B cell (primary cell): Measurements from ENCODE around the gene GPR33. TPM values are rescaled to one million over a fixed set of nuclear protein-coding genes. Genes with fewer than 3 reads are reported as not detected.
A peak's percentile ranks its signal among the peaks of the same experiment; 100 is the strongest.
"Not testable (repeated sequence)": the region's sequence is repeated elsewhere in the genome, so short reads cannot be mapped to it uniquely, and the experiment has no call there.

Source experiments
- ATAC-seq: fragments of 200-7000 bp; cut with Tn5 transposase; one replicate; pipeline ENCODE4 v1.10.0; 2021; ENCODE audit warnings: low read depth, mild to moderate bottlenecking, moderate number of reproducible peaks, moderate library complexity
- CTCF ChIA-PET: fragments of 350-600 bp; sonication (Branson Sonifier 250); formaldehyde crosslinking; loops from one replicate; lab custom pipeline; 2021; ENCODE audit warnings: antibody characterized with exemption, inconsistent platforms; lab: Charles Lee
- POLR2A ChIA-PET: fragments of 350-600 bp; sonication (Branson Sonifier 250); formaldehyde crosslinking; loops from one replicate; lab custom pipeline; 2021; ENCODE audit warnings: antibody characterized with exemption; lab: Charles Lee
- DNase-seq: peaks from one replicate; pipeline ENCODE4 v3.0.0; 2013
- H2AFZ ChIP-seq: 2 replicates; pipeline ENCODE4 v1.6.1; 2012; ENCODE audit warnings: mild to moderate bottlenecking, low read depth, low read length; ENCODE audit not compliant: insufficient read depth, poor library complexity, severe bottlenecking
- H3K27ac ChIP-seq, 2 donors: 1 replicate in 1 of 2; 2 replicates in 1 of 2; pipeline ENCODE4 v1.5.1; 2012 to 2013; ENCODE audit warnings: low read length in 2 of 2, mild to moderate bottlenecking in 2 of 2, moderate library complexity in 1 of 2
- H3K27me3 ChIP-seq, 4 experiments: fragments of 200-600 bp in 1 of 4; sonication (generic) in 1 of 4; replicated peaks in 1 of 4; 1 replicate in 2 of 4; 2 replicates in 2 of 4; pipeline versions ENCODE4 v1.6.1 to v1.7.0; 2013 to 2016; ENCODE audit warnings: low read length in 3 of 4, mild to moderate bottlenecking in 2 of 4, mixed read lengths in 1 of 4, moderate library complexity in 1 of 4; ENCODE audit not compliant: insufficient read depth in 4 of 4, control insufficient read depth in 3 of 4; ENCODE audit errors: control extremely low read depth in 1 of 4
- H3K36me3 ChIP-seq, 2 experiments: replicated peaks in 1 of 2; 1 replicate in 1 of 2; 2 replicates in 1 of 2; pipeline versions ENCODE4 v1.6.1 to v1.7.1; 2013; ENCODE audit warnings: low read length in 1 of 2; ENCODE audit not compliant: insufficient read depth in 2 of 2, control insufficient read depth in 1 of 2; ENCODE audit errors: control extremely low read depth in 1 of 2, extremely low read depth in 1 of 2
- H3K4me1 ChIP-seq, 2 donors: fragments of 200-600 bp in 1 of 2; sonication (generic) in 1 of 2; 1 replicate in 1 of 2; 2 replicates in 1 of 2; pipeline versions ENCODE4 v1.5.1 to v1.6.1; 2013 to 2017; ENCODE audit warnings: low read length in 2 of 2; ENCODE audit not compliant: control insufficient read depth in 2 of 2, insufficient read depth in 2 of 2
- H3K4me2 ChIP-seq: replicated peaks from 2 replicates; pipeline ENCODE3; 2012; ENCODE audit warnings: mild to moderate bottlenecking, low read depth, low read length; ENCODE audit not compliant: poor library complexity, severe bottlenecking
- H3K4me3 ChIP-seq, 5 experiments: fragments of 200-600 bp in 1 of 5; sonication (generic) in 1 of 5; 1 replicate in 3 of 5; 2 replicates in 2 of 5; pipeline versions ENCODE4 v1.5.1 to v1.7.0; 2011 to 2016; ENCODE audit warnings: low read length in 4 of 5, mild to moderate bottlenecking in 4 of 5, low read depth in 2 of 5, control low read depth in 1 of 5, moderate library complexity in 1 of 5; ENCODE audit not compliant: insufficient read depth in 1 of 5; ENCODE audit errors: control extremely low read depth in 1 of 5, extremely low read depth in 1 of 5
- H3K79me2 ChIP-seq: fragments of 200-600 bp; sonication (generic); one replicate; pipeline ENCODE4 v1.6.0; 2016; ENCODE audit warnings: low read length; ENCODE audit not compliant: control insufficient read depth, insufficient read depth
- H3K9ac ChIP-seq: fragments of 200-600 bp; sonication (generic); 2 replicates; pipeline ENCODE4 v1.6.1; 2017; ENCODE audit warnings: mild to moderate bottlenecking, low read length, moderate library complexity
- H3K9me3 ChIP-seq, 3 donors: one replicate each; pipeline versions ENCODE4 v1.6.1 to v1.7.1; 2013; ENCODE audit warnings: low read length in 2 of 3; ENCODE audit not compliant: control insufficient read depth in 2 of 3, insufficient read depth in 1 of 3; ENCODE audit errors: control extremely low read depth in 1 of 3
- H4K20me1 ChIP-seq: 2 replicates; pipeline ENCODE4 v1.6.0; 2012; ENCODE audit warnings: mild to moderate bottlenecking, low read length; ENCODE audit not compliant: insufficient read depth, control insufficient read depth, poor library complexity, severe bottlenecking
- H3K27ac Mint-ChIP-seq: one replicate; pipeline ENCODE4 v1.8.0; 2021; ENCODE audit warnings: mixed read lengths
- H3K27me3 Mint-ChIP-seq: one replicate; pipeline ENCODE4 v1.8.0; 2021; ENCODE audit warnings: mixed read lengths
- H3K4me1 Mint-ChIP-seq: one replicate; pipeline ENCODE4 v1.8.0; 2021; ENCODE audit warnings: mixed read lengths
- H3K4me3 Mint-ChIP-seq: one replicate; pipeline ENCODE4 v1.8.0; 2021; ENCODE audit warnings: mixed read lengths
- H3K9me3 Mint-ChIP-seq: one replicate; pipeline ENCODE4 v1.8.0; 2022; ENCODE audit warnings: mixed read lengths; ENCODE audit not compliant: insufficient read depth
- EZH2 ChIP-seq: IDR thresholded peaks from 2 replicates; pipeline ENCODE4 v1.6.1; 2012; ENCODE audit warnings: borderline replicate concordance, low read depth, mild to moderate bottlenecking, moderate library complexity, low read length; ENCODE audit not compliant: insufficient read depth, poor library complexity, severe bottlenecking
- WGBS: methylation state at CpG from one replicate; pipeline ENCODE4 v1.1.5; 2013; ENCODE audit warnings: missing lambda C conversion rate; ENCODE audit not compliant: insufficient coverage; 5-methylcytosine and 5-hydroxymethylcytosine counted together
- intact Hi-C: fragments of 100-400 bp; cut with micrococcal nuclease; formaldehyde crosslinking; loops from one replicate; pipeline ENCODE4 v1.10.0; 2022
- polyA plus RNA-seq: library from polyadenylated mRNA; depleted of rRNA; stranded (reverse); fragments of >200 nt; gene quantifications from 2 replicates; pipeline ENCODE4 v1.2.3, GENCODE V29; 2012
- total RNA-seq, 2 donors: library from RNA; stranded (reverse); fragments of 120-200 nt in 1 of 2; gene quantifications; 1 replicate in 1 of 2; 2 replicates in 1 of 2; pipeline versions ENCODE4 v1.2.3 to v1.2.4, GENCODE V29; 2013 to 2022

GPR33 gene
- total and polyA plus RNA-seq, 2 donors (not counting 1 experiment from before 2014, with no cell fraction given) = not detected

DNA sequence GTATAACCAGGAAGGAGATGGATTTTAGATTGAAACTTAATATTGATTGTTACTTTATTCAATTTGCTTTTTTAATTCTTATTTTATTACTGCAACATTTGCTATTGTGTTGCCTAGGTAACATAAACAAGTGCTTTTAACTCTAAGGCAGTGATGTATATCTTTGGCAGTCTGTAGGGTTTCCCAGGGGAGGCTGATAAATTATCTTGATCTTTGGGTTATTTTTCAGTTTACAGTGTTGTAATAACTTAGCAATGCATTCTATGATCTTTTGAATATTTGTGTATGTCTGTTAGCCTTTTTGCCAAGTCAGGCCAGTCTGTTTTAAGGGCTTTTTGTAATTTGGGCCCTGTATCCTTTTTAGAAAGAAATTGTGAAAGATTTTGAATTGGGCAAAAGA is 22.7 kb downstream of the GPR33 start:
- ChIA-PET CTCF (no interaction called here), POLR2A (no interaction called here)
- H3K9ac ChIP-seq = no peak overlapping the region
- Mint-ChIP-seq H3K27ac (no peak overlapping the region), H3K4me3 (no peak overlapping the region), H3K9me3 (no peaks in the 10 kb centered on the region), H3K27me3 (no peaks in the 10 kb centered on the region), H3K4me1 (peaks cover 7% of the 10 kb centered on the region)
- DNase-seq (no peak), ATAC-seq (no peak)
- no peaks in the 10 kb centered on the region for H3K9me3 ChIP-seq
- H3K4me1 ChIP-seq = peaks cover 5 to 7% of the 10 kb centered on the region in 2 donors
- no peaks in the 10 kb centered on the region for H3K27me3 ChIP-seq
- no peaks in the 10 kb centered on the region for H4K20me1 ChIP-seq
- no peak overlapping the region for H2AFZ ChIP-seq
- no peak overlapping the region for H3K4me2 ChIP-seq
- H3K4me3 ChIP-seq = no peak overlapping the region
- H3K36me3 ChIP-seq = no peaks in the 10 kb centered on the region
- no peak for TF ChIP-seq EZH2
- H3K27ac ChIP-seq = no peak overlapping the region
- H3K79me2 ChIP-seq = no peaks in the 10 kb centered on the region
- intact Hi-C loops = no loop called here

DNA sequence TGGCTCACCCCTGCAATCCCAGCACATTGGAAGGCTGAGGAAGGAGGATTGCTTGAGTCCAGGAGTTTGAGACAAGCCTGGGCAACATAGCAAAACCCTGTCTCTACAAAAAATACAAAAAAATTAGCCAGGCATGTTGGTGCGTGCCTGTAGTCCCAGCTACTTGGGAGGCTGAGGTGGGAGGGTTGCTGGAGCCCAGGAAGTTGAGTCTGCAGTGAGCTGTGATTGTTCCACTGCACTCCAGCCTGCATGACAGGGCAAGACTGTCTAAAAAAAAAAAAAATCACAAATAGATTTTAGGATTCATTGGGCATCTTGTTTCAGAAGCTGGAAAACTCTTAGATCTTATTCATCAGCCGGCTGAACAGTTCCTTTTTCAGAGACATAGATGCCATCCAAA is 25.4 kb downstream of the GPR33 start:
- H3K79me2 ChIP-seq, H3K9ac ChIP-seq, intact Hi-C loops, H3K4me2 ChIP-seq, H4K20me1 ChIP-seq, H3K27me3 Mint-ChIP-seq, H3K36me3 ChIP-seq, H3K9me3 Mint-ChIP-seq, DNase-seq, H3K27ac Mint-ChIP-seq, H3K4me3 Mint-ChIP-seq, ATAC-seq, POLR2A ChIA-PET, H3K9me3 ChIP-seq, H3K4me3 ChIP-seq, H3K27ac ChIP-seq, H3K27me3 ChIP-seq: not testable (repeated sequence)
- H2AFZ ChIP-seq = peak overlapping the region; percentile 33
- CTCF ChIA-PET = interaction anchor here (1.1 to 1.2 kb wide), 2 partner anchors 16 to 48 kb away, joined by 3 to 4 read pairs; no protein-coding TSS in a partner anchor
- H3K4me1 Mint-ChIP-seq = peaks cover 18% of the 10 kb centered on the region
- H3K4me1 ChIP-seq = peaks cover 5 to 13% of the 10 kb centered on the region in 2 donors
- WGBS = 100% methylated on average over 1 of the region's 2 CpGs
